K562 (cell line): Measurements from ENCODE around the gene LRRK1. TPM values are rescaled to one million over a fixed set of nuclear protein-coding genes. Genes with fewer than 3 reads are reported as not detected.

ENCODE experiments used
- CC2D1A ChIP-seq: fragments of 450-650 bp; IDR thresholded peaks from 2 replicates; pipeline ENCODE4 v1.6.1; 2017; ENCODE audit warnings: mild to moderate bottlenecking
- EHMT2 ChIP-seq: fragments of 450-650 bp; IDR thresholded peaks from 2 replicates; pipeline ENCODE4 v1.6.1; 2018; ENCODE audit warnings: antibody characterized with exemption
- HMG20B ChIP-seq: fragments of 250-450 bp; sonication (Bioruptor Pico); IDR thresholded peaks from 2 replicates; pipeline ENCODE4 v1.5.0; 2021; ENCODE audit warnings: mild to moderate bottlenecking
- SMAD1 ChIP-seq: fragments of 150-350 bp; IDR thresholded peaks from 2 replicates; pipeline ENCODE4 v1.6.1; 2014; ENCODE audit warnings: low read length, low read depth; ENCODE audit not compliant: partially characterized antibody
- SREBF2 ChIP-seq: sonication (generic); formaldehyde crosslinking; IDR thresholded peaks from 2 replicates; pipeline ENCODE4 v1.4.0; 2020; ENCODE audit warnings: mild to moderate bottlenecking, missing genetic modification reagents
- ZFPM2 ChIP-seq: fragments of 250-450 bp; sonication (Bioruptor Pico); IDR thresholded peaks from 2 replicates; pipeline ENCODE4 v1.5.1; 2022; ENCODE audit warnings: mild to moderate bottlenecking
- ZNF263 ChIP-seq: sonication (generic); formaldehyde crosslinking; IDR thresholded peaks from 2 replicates; pipeline ENCODE4 v1.8.0; 2022; ENCODE audit warnings: mild to moderate bottlenecking, missing genetic modification reagents, borderline replicate concordance
- polyA plus RNA-seq, 8 experiments: library from polyadenylated mRNA; depleted of rRNA in 4 of 8; stranded (reverse) in 5 of 8; unstranded in 3 of 8; fragments of >200 nt; fragmentation: Nextera tagmentation in 2 of 8; fragmentation: Illumina TruSeq in 1 of 8; extraction: Ambion mirVana in 2 of 8; extraction: Trizol in 1 of 8; gene quantifications; 2 replicates each; pipeline versions ENCODE4 v1.2.1 to v1.2.3, GENCODE V29; 2011 to 2014; ENCODE audit warnings: inconsistent platforms in 1 of 8, missing spikeins in 1 of 8
- total RNA-seq, 7 experiments: library from RNA; depleted of rRNA in 6 of 7; stranded (reverse); fragments of >200 nt in 6 of 7; fragmentation: Illumina TruSeq in 2 of 7; extraction: Trizol in 2 of 7; gene quantifications; 2 replicates each; pipeline versions ENCODE4 v1.2.1 to v1.2.3, GENCODE V29; 2011 to 2021; ENCODE audit warnings: low replicate concordance in 1 of 7
- TF ChIP-seq, protein P1 (sequence below): fragments of 450-650 bp; IDR thresholded peaks from 2 replicates; pipeline ENCODE4 v1.6.1; 2018; ENCODE audit not compliant: partially characterized antibody
- TF ChIP-seq, protein P2 (sequence below): fragments of 450-650 bp; IDR thresholded peaks from 2 replicates; pipeline ENCODE4 v1.6.1; 2018; ENCODE audit warnings: mild to moderate bottlenecking, low read depth; ENCODE audit not compliant: partially characterized antibody
- TF ChIP-seq, protein P3 (sequence below): sonication (generic); formaldehyde crosslinking; IDR thresholded peaks from 2 replicates; pipeline ENCODE4 v1.8.0; 2023; ENCODE audit warnings: mild to moderate bottlenecking, missing genetic modification reagents

The LRRK1 gene
- total and polyA plus RNA-seq, 9 of the 15 experiments (the other 6 are each of a cell fraction or from before 2014, with no cell fraction given), result 0.01 to 1.5 (median 0.11) TPM

DNA sequence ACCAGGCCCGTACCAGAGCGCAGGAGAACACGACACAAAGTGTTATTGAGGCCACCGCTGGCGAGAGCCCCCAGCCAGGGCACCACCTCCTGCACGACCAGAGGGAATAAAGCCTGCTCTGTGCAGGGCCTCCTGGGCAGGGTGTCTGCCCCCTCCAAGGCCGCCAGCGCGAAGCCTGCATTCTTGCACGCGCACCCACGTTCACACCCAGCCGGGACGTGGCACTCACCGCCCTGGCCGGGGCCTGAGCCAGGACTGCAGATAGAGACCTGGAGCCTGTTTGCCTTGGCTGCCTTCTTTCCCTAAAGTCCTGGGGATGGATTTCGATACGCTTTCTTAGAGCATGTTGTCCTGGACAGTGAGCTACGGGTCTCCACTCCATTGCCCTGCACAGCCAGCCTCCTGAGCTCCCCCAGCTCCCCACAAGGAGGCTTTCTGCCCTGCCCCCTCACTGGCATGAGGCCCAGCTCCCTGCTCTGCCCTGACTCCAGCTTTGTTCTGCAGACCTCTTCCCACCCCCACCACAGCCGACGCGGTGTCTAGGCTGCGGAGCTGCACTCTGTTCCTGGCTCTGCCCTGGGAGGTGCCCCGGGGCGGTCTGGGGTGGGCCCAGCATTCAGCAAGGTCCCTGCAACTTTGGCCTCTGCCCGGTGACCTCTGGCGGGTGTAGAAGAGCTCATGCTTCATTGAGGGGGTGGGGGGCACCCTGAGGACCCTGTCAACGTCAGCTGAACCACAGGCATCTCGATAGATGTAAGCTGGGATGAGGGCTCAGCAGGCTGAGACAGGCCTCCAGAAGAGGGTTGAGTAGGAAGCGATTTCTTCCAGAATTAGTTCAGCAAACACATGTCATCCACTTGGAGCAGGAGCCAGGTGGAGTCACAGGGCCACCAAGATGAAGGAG lies 145.0 kb downstream of the LRRK1 start (continued):
- no peak for TF ChIP-seq EHMT2
- no peak for TF ChIP-seq SREBF2 (CRISPR knock-in tag)
- TF ChIP-seq, protein P1, sequence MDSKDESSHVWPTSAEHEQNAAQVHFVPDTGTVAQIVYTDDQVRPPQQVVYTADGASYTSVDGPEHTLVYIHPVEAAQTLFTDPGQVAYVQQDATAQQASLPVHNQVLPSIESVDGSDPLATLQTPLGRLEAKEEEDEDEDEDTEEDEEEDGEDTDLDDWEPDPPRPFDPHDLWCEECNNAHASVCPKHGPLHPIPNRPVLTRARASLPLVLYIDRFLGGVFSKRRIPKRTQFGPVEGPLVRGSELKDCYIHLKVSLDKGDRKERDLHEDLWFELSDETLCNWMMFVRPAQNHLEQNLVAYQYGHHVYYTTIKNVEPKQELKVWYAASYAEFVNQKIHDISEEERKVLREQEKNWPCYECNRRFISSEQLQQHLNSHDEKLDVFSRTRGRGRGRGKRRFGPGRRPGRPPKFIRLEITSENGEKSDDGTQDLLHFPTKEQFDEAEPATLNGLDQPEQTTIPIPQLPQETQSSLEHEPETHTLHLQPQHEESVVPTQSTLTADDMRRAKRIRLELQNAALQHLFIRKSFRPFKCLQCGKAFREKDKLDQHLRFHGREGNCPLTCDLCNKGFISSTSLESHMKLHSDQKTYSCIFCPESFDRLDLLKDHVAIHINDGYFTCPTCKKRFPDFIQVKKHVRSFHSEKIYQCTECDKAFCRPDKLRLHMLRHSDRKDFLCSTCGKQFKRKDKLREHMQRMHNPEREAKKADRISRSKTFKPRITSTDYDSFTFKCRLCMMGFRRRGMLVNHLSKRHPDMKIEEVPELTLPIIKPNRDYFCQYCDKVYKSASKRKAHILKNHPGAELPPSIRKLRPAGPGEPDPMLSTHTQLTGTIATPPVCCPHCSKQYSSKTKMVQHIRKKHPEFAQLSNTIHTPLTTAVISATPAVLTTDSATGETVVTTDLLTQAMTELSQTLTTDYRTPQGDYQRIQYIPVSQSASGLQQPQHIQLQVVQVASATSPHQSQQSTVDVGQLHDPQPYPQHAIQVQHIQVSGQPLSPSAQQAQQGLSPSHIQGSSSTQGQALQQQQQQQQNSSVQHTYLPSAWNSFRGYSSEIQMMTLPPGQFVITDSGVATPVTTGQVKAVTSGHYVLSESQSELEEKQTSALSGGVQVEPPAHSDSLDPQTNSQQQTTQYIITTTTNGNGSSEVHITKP, result no peak
- TF ChIP-seq, protein P2, sequence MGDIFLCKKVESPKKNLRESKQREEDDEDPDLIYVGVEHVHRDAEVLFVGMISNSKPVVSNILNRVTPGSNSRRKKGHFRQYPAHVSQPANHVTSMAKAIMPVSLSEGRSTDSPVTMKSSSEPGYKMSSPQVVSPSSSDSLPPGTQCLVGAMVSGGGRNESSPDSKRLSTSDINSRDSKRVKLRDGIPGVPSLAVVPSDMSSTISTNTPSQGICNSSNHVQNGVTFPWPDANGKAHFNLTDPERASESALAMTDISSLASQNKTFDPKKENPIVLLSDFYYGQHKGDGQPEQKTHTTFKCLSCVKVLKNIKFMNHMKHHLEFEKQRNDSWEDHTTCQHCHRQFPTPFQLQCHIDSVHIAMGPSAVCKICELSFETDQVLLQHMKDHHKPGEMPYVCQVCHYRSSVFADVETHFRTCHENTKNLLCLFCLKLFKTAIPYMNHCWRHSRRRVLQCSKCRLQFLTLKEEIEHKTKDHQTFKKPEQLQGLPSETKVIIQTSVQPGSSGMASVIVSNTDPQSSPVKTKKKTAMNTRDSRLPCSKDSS, result no peak
- no peak for TF ChIP-seq HMG20B (CRISPR knock-in tag)
- TF ChIP-seq CC2D1A, result no peak
- TF ChIP-seq ZFPM2, result no peak
- TF ChIP-seq, protein P3, sequence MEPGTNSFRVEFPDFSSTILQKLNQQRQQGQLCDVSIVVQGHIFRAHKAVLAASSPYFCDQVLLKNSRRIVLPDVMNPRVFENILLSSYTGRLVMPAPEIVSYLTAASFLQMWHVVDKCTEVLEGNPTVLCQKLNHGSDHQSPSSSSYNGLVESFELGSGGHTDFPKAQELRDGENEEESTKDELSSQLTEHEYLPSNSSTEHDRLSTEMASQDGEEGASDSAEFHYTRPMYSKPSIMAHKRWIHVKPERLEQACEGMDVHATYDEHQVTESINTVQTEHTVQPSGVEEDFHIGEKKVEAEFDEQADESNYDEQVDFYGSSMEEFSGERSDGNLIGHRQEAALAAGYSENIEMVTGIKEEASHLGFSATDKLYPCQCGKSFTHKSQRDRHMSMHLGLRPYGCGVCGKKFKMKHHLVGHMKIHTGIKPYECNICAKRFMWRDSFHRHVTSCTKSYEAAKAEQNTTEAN (CRISPR knock-in tag), result no peak
- no peak for TF ChIP-seq ZNF263
- no peak for TF ChIP-seq SMAD1
